WERI-Rb-1 (cell line): ENCODE results near the gene RAD51B.

Experiments used
- DNase-seq: peaks from one replicate; pipeline ENCODE4 v3.0.0-alpha.2; 2020
- H3K27ac ChIP-seq: fragments of 250-450 bp; sonication (Bioruptor Pico); 2 replicates; pipeline ENCODE4 v1.5.1; 2020; ENCODE audit warnings: mild to moderate bottlenecking, moderate library complexity
- H3K27me3 ChIP-seq: fragments of 250-450 bp; sonication (Bioruptor Pico); 2 replicates; pipeline ENCODE4 v1.5.1; 2021; ENCODE audit warnings: mild to moderate bottlenecking, low read depth, moderate library complexity; ENCODE audit not compliant: insufficient read depth, severe bottlenecking
- H3K36me3 ChIP-seq: fragments of 250-450 bp; sonication (Bioruptor Pico); 2 replicates; pipeline ENCODE4 v1.5.1; 2020; ENCODE audit warnings: mild to moderate bottlenecking, moderate library complexity
- H3K4me3 ChIP-seq: 2 replicates; pipeline ENCODE4 v1.5.1; 2011; ENCODE audit warnings: low read depth, mild to moderate bottlenecking, control low read depth, low read length
- H3K9me3 ChIP-seq: fragments of 250-450 bp; sonication (Bioruptor Pico); 2 replicates; pipeline ENCODE4 v1.5.1; 2021; ENCODE audit warnings: mild to moderate bottlenecking, moderate library complexity; ENCODE audit not compliant: severe bottlenecking
- TF ChIP-seq, protein P1 (sequence below): IDR thresholded peaks from 2 replicates; pipeline ENCODE4 v1.5.1; 2011; ENCODE audit warnings: low read depth, mild to moderate bottlenecking, control low read depth, inconsistent platforms, low read length

The RAD51B gene

GRCh38 chr14:68190032-68190431 is 370.5 kb downstream of the RAD51B start:
- H3K4me3 ChIP-seq: no peak overlapping the region
- no peaks in the 10 kb centered on the region for H3K9me3 ChIP-seq
- DNase-seq: no peak
- H3K27ac ChIP-seq: no peak overlapping the region
- TF ChIP-seq, protein P1, sequence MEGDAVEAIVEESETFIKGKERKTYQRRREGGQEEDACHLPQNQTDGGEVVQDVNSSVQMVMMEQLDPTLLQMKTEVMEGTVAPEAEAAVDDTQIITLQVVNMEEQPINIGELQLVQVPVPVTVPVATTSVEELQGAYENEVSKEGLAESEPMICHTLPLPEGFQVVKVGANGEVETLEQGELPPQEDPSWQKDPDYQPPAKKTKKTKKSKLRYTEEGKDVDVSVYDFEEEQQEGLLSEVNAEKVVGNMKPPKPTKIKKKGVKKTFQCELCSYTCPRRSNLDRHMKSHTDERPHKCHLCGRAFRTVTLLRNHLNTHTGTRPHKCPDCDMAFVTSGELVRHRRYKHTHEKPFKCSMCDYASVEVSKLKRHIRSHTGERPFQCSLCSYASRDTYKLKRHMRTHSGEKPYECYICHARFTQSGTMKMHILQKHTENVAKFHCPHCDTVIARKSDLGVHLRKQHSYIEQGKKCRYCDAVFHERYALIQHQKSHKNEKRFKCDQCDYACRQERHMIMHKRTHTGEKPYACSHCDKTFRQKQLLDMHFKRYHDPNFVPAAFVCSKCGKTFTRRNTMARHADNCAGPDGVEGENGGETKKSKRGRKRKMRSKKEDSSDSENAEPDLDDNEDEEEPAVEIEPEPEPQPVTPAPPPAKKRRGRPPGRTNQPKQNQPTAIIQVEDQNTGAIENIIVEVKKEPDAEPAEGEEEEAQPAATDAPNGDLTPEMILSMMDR: no peak
- H3K27me3 ChIP-seq: no peaks in the 10 kb centered on the region
- H3K36me3 ChIP-seq: no peaks in the 10 kb centered on the region

GRCh38 chr14:68191567-68192321 is 372.2 kb downstream of the RAD51B start:
- H3K27me3 ChIP-seq: no peaks in the 10 kb centered on the region
- no peak overlapping the region for H3K4me3 ChIP-seq
- no peak for DNase-seq
- H3K9me3 ChIP-seq: no peaks in the 10 kb centered on the region
- H3K27ac ChIP-seq: no peak overlapping the region
- H3K36me3 ChIP-seq: no peaks in the 10 kb centered on the region
- TF ChIP-seq, protein P1: no peak

GRCh38 chr14:68192935-68193334 is 373.4 kb downstream of the RAD51B start:
- Histone ChIP-seq H3K9me3 (no peaks in the 10 kb centered on the region), H3K36me3 (no peaks in the 10 kb centered on the region), H3K27me3 (no peaks in the 10 kb centered on the region), H3K4me3 (no peak overlapping the region), H3K27ac (no peak overlapping the region)
- no peak for DNase-seq
- TF ChIP-seq, protein P1: no peak

DNA sequence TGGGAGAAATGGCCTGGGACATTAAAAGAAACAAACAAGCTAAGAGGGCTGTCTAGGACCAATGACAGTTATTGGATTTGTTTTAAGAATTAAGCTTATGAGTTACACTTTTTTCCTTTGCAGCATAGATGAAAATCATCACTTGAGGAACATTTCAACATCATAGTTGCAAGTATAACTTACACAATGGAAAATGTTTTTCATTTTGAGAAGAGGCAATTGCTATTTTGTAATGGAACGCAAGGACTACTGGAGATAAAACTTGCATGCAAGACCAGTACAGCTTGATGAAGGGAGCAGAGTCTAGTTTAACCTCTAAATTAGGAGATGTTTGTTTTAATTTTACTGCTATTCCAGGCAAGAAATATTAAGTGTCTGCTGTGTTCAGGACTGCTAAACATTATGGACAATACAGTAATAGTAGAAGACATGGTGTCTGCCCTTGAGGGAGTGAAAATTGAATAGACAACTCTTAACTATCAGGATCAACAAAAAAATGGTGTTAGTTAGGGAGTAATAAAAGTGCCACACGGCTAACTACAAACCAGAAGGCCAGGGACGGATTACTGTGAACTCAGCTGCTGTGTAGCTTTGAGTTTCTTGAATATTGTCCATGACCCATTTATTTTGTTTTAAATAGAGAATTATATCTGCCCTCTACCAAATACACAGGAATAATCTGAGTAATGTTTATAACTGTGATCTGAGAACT is 374.5 kb downstream of the RAD51B start:
- H3K4me3 ChIP-seq: no peak overlapping the region
- DNase-seq: no peak
- no peaks in the 10 kb centered on the region for H3K27me3 ChIP-seq
- H3K9me3 ChIP-seq: no peaks in the 10 kb centered on the region
- H3K36me3 ChIP-seq: no peaks in the 10 kb centered on the region
- TF ChIP-seq, protein P1: no peak
- no peak overlapping the region for H3K27ac ChIP-seq

DNA sequence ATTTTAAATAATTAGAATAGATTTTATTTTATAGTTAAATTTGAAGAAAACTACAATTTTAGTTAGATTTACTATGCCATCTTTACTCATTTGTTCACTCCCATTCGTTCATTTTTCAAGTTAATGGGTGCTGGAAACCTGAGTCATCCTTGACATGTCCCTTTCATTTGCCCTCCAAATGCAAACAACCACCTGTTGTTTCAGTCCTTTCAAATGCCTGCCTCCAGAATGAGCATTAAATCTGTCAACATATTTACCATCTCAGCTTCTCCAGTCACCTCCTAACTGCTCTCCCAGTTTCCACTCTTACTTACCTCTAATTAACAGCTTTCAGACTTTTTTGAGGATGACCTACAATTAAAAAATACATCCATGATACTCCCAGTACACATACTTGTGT is 375.5 kb downstream of the RAD51B start:
- no peak overlapping the region for H3K4me3 ChIP-seq
- no peaks in the 10 kb centered on the region for H3K36me3 ChIP-seq
- DNase-seq: no peak
- H3K9me3 ChIP-seq: no peaks in the 10 kb centered on the region
- TF ChIP-seq, protein P1: no peak
- no peak overlapping the region for H3K27ac ChIP-seq
- no peaks in the 10 kb centered on the region for H3K27me3 ChIP-seq
